PC-9 (cell line): ENCODE data around the gene ASTN2.

Source experiments
- EZH2 ChIP-seq: fragments of 200-600 bp; sonication (generic); IDR thresholded peaks from 2 replicates; pipeline ENCODE4 v1.8.0; 2017; ENCODE audit warnings: antibody characterized with exemption, low read depth
- TF ChIP-seq, protein P1 (sequence below): fragments of 200-600 bp; sonication (generic); conservative IDR thresholded peaks from 2 replicates; pipeline ENCODE4 v1.6.1; 2017; ENCODE audit warnings: mixed run types, antibody characterized with exemption, mild to moderate bottlenecking, moderate library complexity

DNA sequence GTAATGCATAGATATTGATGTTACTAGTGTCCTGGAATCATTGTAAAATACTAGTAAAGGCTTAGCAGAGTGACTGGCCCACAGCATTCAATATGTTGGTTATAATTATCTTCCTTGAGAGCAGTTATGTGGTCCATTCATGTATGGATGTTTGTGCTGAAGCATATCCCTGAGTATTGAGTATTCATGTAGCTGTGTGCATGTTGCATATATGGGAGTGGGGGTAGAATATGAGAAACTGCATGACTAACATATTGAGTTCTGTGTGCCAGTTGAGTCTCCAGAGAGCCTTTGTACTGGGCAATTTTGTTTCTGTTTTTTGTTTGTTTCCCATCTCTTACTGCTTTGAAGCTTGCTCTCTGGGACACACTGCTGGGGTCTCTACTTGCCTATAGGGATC lies 950.4 kb downstream of the ASTN2 start:
- TF ChIP-seq, protein P1, sequence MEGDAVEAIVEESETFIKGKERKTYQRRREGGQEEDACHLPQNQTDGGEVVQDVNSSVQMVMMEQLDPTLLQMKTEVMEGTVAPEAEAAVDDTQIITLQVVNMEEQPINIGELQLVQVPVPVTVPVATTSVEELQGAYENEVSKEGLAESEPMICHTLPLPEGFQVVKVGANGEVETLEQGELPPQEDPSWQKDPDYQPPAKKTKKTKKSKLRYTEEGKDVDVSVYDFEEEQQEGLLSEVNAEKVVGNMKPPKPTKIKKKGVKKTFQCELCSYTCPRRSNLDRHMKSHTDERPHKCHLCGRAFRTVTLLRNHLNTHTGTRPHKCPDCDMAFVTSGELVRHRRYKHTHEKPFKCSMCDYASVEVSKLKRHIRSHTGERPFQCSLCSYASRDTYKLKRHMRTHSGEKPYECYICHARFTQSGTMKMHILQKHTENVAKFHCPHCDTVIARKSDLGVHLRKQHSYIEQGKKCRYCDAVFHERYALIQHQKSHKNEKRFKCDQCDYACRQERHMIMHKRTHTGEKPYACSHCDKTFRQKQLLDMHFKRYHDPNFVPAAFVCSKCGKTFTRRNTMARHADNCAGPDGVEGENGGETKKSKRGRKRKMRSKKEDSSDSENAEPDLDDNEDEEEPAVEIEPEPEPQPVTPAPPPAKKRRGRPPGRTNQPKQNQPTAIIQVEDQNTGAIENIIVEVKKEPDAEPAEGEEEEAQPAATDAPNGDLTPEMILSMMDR = no peak
- TF ChIP-seq EZH2 = no peak
